Left kidney (tissue), 2 donors: ENCODE measurements around the gene GCSAM. TPM values are rescaled to one million over a fixed set of nuclear protein-coding genes. Genes with fewer than 3 reads are reported as not detected.
"Not testable (repeated sequence)": the region's sequence is repeated elsewhere in the genome, so short reads cannot be mapped to it uniquely, and the experiment has no call there.

ENCODE experiments used
- DNase-seq: peaks from one replicate; pipeline ENCODE4 v3.0.0-alpha.2; 2013
- polyA plus RNA-seq: library from polyadenylated mRNA; unstranded; fragments of 120-200 nt; gene quantifications from one replicate; pipeline ENCODE4 v1.2.1, GENCODE V29; 2013; ENCODE audit not compliant: insufficient read length

Gene GCSAM
- polyA plus RNA-seq, 1 donor: 3.0 TPM

- no peak for DNase-seq
Observed at GRCh38 chr3:112074006-112074405, 59.0 kb downstream of the GCSAM start.

- DNase-seq: not testable (repeated sequence)
Observed at GRCh38 chr3:112072387-112073060, 60.5 kb downstream of the GCSAM start.

Other genes with a start within 250 kb of the GCSAM start
- gene ABHD10, start 154.2 kb downstream of the GCSAM start, polyA plus RNA-seq: 57.9 TPM
- gene TAGLN3, start 134.3 kb downstream of the GCSAM start, polyA plus RNA-seq: 2.3 TPM
- not detected for gene TMPRSS7, start 98.5 kb downstream of the GCSAM start, polyA plus RNA-seq
- gene C3orf52, start 46.9 kb downstream of the GCSAM start, polyA plus RNA-seq: 8.0 TPM
- 1.2 TPM for gene SLC9C1, start 161.0 kb upstream of the GCSAM start, polyA plus RNA-seq
- 41.6 TPM for gene CD200, start 199.9 kb upstream of the GCSAM start, polyA plus RNA-seq